ENCODE data around the gene ADH1C.

ADH1C gene

GRCh38 chr4:99290848-99291786 is 61.4 kb downstream of the ADH1C start, which contains the start of gene ADH1A:
Gene ADH1A, minus strand, starts transcription at chr4:99290985. Its CDS starts 71 bp downstream, at chr4:99290914.
- TF ChIP-seq TAF1 (IDR thresholded peaks at IDR 0.05; ENCODE audit: low read depth) (no peak), CREB1 (IDR thresholded peaks at IDR 0.05; ENCODE audit: low read depth) (no peak), TCF12 (IDR thresholded peaks at IDR 0.05; ENCODE audit: low read depth) (no peak), NFIC (IDR thresholded peaks at IDR 0.05) (no peak)
